Esophagus squamous epithelium (tissue), 5 donors: Measurements from ENCODE around the gene PGA3. TPM values are rescaled to one million over a fixed set of nuclear protein-coding genes. Genes with fewer than 3 reads are reported as not detected.

Source experiments
- DNase-seq: peaks from one replicate; lab custom pipeline; 2025; lab: John Stamatoyannopoulos, UW
- H3K27ac ChIP-seq, 4 donors: fragments of 200-600 bp; sonication (generic); one replicate each; pipeline ENCODE4 v1.5.1; 2016 to 2019; ENCODE audit warnings: mild to moderate bottlenecking in 1 of 4
- H3K27me3 ChIP-seq, 4 donors: fragments of 200-600 bp; sonication (generic); 1 replicate in 3 of 4; 2 replicates in 1 of 4; pipeline versions ENCODE4 v1.5.1 to v1.6.0; 2017 to 2021; ENCODE audit warnings: antibody characterized with exemption in 1 of 4
- H3K36me3 ChIP-seq, 3 donors: fragments of 200-600 bp; sonication (generic); one replicate each; pipeline ENCODE4 v1.5.1; 2016 to 2019
- H3K4me1 ChIP-seq, 3 donors: fragments of 200-600 bp; sonication (generic); one replicate each; pipeline ENCODE4 v1.5.1; 2017 to 2019
- H3K4me3 ChIP-seq, 4 donors: fragments of 200-600 bp; sonication (generic); 1 replicate in 3 of 4; 2 replicates in 1 of 4; pipeline ENCODE4 v1.5.1; 2016 to 2019; ENCODE audit warnings: mild to moderate bottlenecking in 2 of 4, moderate library complexity in 1 of 4
- H3K9me3 ChIP-seq, 3 donors: fragments of 200-600 bp; sonication (generic); one replicate each; pipeline ENCODE4 v1.5.1; 2016 to 2019
- CTCF ChIP-seq, 6 experiments: fragments of 450-650 bp in 4 of 6; fragments of 200-600 bp in 2 of 6; sonication (generic) in 2 of 6; IDR thresholded peaks; one replicate each; pipeline ENCODE4 v1.5.1; 2016 to 2019; ENCODE audit warnings: antibody characterized with exemption in 6 of 6, mild to moderate bottlenecking in 4 of 6, moderate library complexity in 4 of 6
- POLR2A ChIP-seq, 4 donors: fragments of 450-650 bp; IDR thresholded peaks; one replicate each; pipeline ENCODE4 v1.6.1; 2017; ENCODE audit warnings: antibody characterized with exemption in 4 of 4, mild to moderate bottlenecking in 4 of 4, moderate library complexity in 3 of 4
- WGBS, 2 donors: methylation state at CpG; one replicate each; pipeline ENCODE4 v1.1.5; 2018; 5-methylcytosine and 5-hydroxymethylcytosine counted together
- intact Hi-C: fragments of 100-400 bp; cut with DNase I; formaldehyde crosslinking; loops from one replicate; pipeline ENCODE4 v1.15.0; 2022
- total RNA-seq, 4 donors: library from RNA; depleted of rRNA; stranded (reverse); fragments of >200 nt; gene quantifications; one replicate each; pipeline ENCODE4 v1.1.0, GENCODE V29; 2016
- donor health status: DM: yes; HTN: yes; CAD: no.

Gene PGA3
- total RNA-seq, 4 donors from 2014 or later, result not detected

GRCh38 chr11:61181489-61181888 is 21.8 kb upstream of the PGA3 start:
- intact Hi-C loops, result loop anchor here (10.0 kb wide), 2 partner anchors 47 to 357 kb away; no protein-coding TSS in a partner anchor
- WGBS, 2 donors, result 89 to 98% methylated on average over 4 of the region's 4 CpGs
- H3K9me3 ChIP-seq, result no peaks in the 10 kb centered on the region

GRCh38 chr11:61183645-61184044 is 19.7 kb upstream of the PGA3 start:
- intact Hi-C loops, result loop anchor here (10.0 kb wide), 2 partner anchors 49 to 359 kb away; no protein-coding TSS in a partner anchor

More at GRCh38 chr11:61181489-61181888, 21.8 kb upstream of the PGA3 start:
- H3K27ac ChIP-seq, result no peak overlapping the region
- no peak overlapping the region for H3K4me3 ChIP-seq
- no peaks in the 10 kb centered on the region for H3K36me3 ChIP-seq
- DNase-seq, result no peak
- no peaks in the 10 kb centered on the region for H3K4me1 ChIP-seq
- H3K27me3 ChIP-seq, result no peaks in the 10 kb centered on the region
- TF ChIP-seq POLR2A (IDR thresholded peaks at IDR 0.05) (no peak), CTCF (IDR thresholded peaks at IDR 0.05) (no peak)

GRCh38 chr11:61186504-61186903 is 16.8 kb upstream of the PGA3 start:
- intact Hi-C loops, result loop anchor here (10.0 kb wide), 2 partner anchors 52 to 362 kb away; no protein-coding TSS in a partner anchor
- TF ChIP-seq POLR2A (IDR thresholded peaks at IDR 0.05) (no peak), CTCF (IDR thresholded peaks at IDR 0.05) (no peak)

More at GRCh38 chr11:61183645-61184044, 19.7 kb upstream of the PGA3 start:
- WGBS, 2 donors, result 79 to 81% methylated on average over 3 to 4 of the region's 4 CpGs
- Histone ChIP-seq H3K27ac (no peak overlapping the region), H3K36me3 (no peaks in the 10 kb centered on the region), H3K9me3 (no peaks in the 10 kb centered on the region), H3K4me1 (no peaks in the 10 kb centered on the region), H3K27me3 (no peaks in the 10 kb centered on the region), H3K4me3 (no peak overlapping the region)
- no peak for TF ChIP-seq POLR2A (IDR thresholded peaks at IDR 0.05)
- no peak for TF ChIP-seq CTCF (IDR thresholded peaks at IDR 0.05)
- DNase-seq, result no peak

GRCh38 chr11:61187505-61188130 is 15.7 kb upstream of the PGA3 start:
- no peak for DNase-seq
- Histone ChIP-seq H3K27ac (no peak overlapping the region), H3K4me3 (no peak overlapping the region), H3K9me3 (no peaks in the 10 kb centered on the region), H3K27me3 (peaks cover 0 to 14% (median 0%) of the 10 kb centered on the region in 4 donors), H3K4me1 (no peaks in the 10 kb centered on the region), H3K36me3 (no peaks in the 10 kb centered on the region)
- 37 to 43% methylated on average over 11 of the region's 11 CpGs for WGBS, 2 donors
- TF ChIP-seq CTCF (IDR thresholded peaks at IDR 0.05) (peak; percentile 85 to 93 (median 90)), POLR2A (IDR thresholded peaks at IDR 0.05) (no peak)
- intact Hi-C loops, result loop anchor here (10.0 kb wide), 2 partner anchors 53 to 363 kb away; no protein-coding TSS in a partner anchor

More at GRCh38 chr11:61186504-61186903, 16.8 kb upstream of the PGA3 start:
- H3K4me1 ChIP-seq, result no peaks in the 10 kb centered on the region
- 81 to 100% methylated on average over 4 to 7 of the region's 8 CpGs for WGBS, 2 donors
- no peaks in the 10 kb centered on the region for H3K36me3 ChIP-seq
- no peak overlapping the region for H3K27ac ChIP-seq
- no peak overlapping the region for H3K4me3 ChIP-seq
- no peak for DNase-seq
- H3K27me3 ChIP-seq, result peaks cover 0 to 7% (median 0%) of the 10 kb centered on the region in 4 donors
- no peaks in the 10 kb centered on the region for H3K9me3 ChIP-seq

GRCh38 chr11:61189933-61190332 is 13.4 kb upstream of the PGA3 start:
- Histone ChIP-seq H3K27me3 (peaks cover 0 to 21% (median 0%) of the 10 kb centered on the region in 4 donors), H3K9me3 (no peaks in the 10 kb centered on the region), H3K4me1 (no peaks in the 10 kb centered on the region), H3K27ac (no peak overlapping the region), H3K4me3 (no peak overlapping the region), H3K36me3 (no peaks in the 10 kb centered on the region)
- WGBS, 2 donors, result 81 to 83% methylated on average over 8 of the region's 8 CpGs
- intact Hi-C loops, result loop anchor here (10.0 kb wide), 2 partner anchors 55 to 365 kb away; no protein-coding TSS in a partner anchor
- TF ChIP-seq POLR2A (IDR thresholded peaks at IDR 0.05) (no peak), CTCF (IDR thresholded peaks at IDR 0.05) (no peak)
- DNase-seq, result no peak
